ENCODE measurements around the gene KRT77. TPM values are rescaled to one million over a fixed set of nuclear protein-coding genes. Genes with fewer than 3 reads are reported as not detected.

Gene KRT77
- total RNA-seq, 1 donor from 2014 or later = not detected

GRCh38 chr12:52661668-52662067, 41.7 kb downstream of the KRT77 start:
- no peak for TF ChIP-seq CTCF (conservative IDR thresholded peaks at IDR 0.05; ENCODE audit: low read depth, low read length)
- no peak overlapping the region for H3K4me3 ChIP-seq (ENCODE audit: low read depth, low read length)
- no peak for DNase-seq (ENCODE audit: low read depth)

GRCh38 chr12:52660934-52661499, 42.3 kb downstream of the KRT77 start:
- TF ChIP-seq CTCF (conservative IDR thresholded peaks at IDR 0.05; ENCODE audit: low read depth, low read length) = no peak
- no peak overlapping the region for H3K4me3 ChIP-seq (ENCODE audit: low read depth, low read length)
- DNase-seq (ENCODE audit: low read depth) = no peak

- no peak for TF ChIP-seq CTCF (conservative IDR thresholded peaks at IDR 0.05; ENCODE audit: low read depth, low read length)
- H3K4me3 ChIP-seq (ENCODE audit: low read depth, low read length) = no peak overlapping the region
- no peak for DNase-seq (ENCODE audit: low read depth)
Measured at GRCh38 chr12:52659951-52660350, 43.4 kb downstream of the KRT77 start.

- DNase-seq (ENCODE audit: low read depth) = no peak
- H3K4me3 ChIP-seq (ENCODE audit: low read depth, low read length) = no peak overlapping the region
- no peak for TF ChIP-seq CTCF (conservative IDR thresholded peaks at IDR 0.05; ENCODE audit: low read depth, low read length)
Measured at GRCh38 chr12:52659395-52659794, 43.9 kb downstream of the KRT77 start.

- TF ChIP-seq CTCF (conservative IDR thresholded peaks at IDR 0.05; ENCODE audit: low read depth, low read length) = no peak
- DNase-seq (ENCODE audit: low read depth) = no peak
- H3K4me3 ChIP-seq (ENCODE audit: low read depth, low read length) = no peak overlapping the region
Measured at GRCh38 chr12:52658196-52658595, 45.1 kb downstream of the KRT77 start.

- H3K4me3 ChIP-seq (ENCODE audit: low read depth, low read length) = no peak overlapping the region
- no peak for DNase-seq (ENCODE audit: low read depth)
- no peak for TF ChIP-seq CTCF (conservative IDR thresholded peaks at IDR 0.05; ENCODE audit: low read depth, low read length)
Measured at GRCh38 chr12:52657250-52657902, 45.9 kb downstream of the KRT77 start.

GRCh38 chr12:52656616-52657015, 46.7 kb downstream of the KRT77 start:
- TF ChIP-seq CTCF (conservative IDR thresholded peaks at IDR 0.05; ENCODE audit: low read depth, low read length) = no peak
- DNase-seq (ENCODE audit: low read depth) = no peak
- no peak overlapping the region for H3K4me3 ChIP-seq (ENCODE audit: low read depth, low read length)
